Bronchial epithelial cell (primary cell): Measurements from ENCODE around the gene SLC27A1. TPM values are rescaled to one million over a fixed set of nuclear protein-coding genes. Genes with fewer than 3 reads are reported as not detected.
A peak's percentile ranks its signal among the peaks of the same experiment; 100 is the strongest.
"Not testable (repeated sequence)": the region's sequence is repeated elsewhere in the genome, so short reads cannot be mapped to it uniquely, and the experiment has no call there.

Experiments used
- DNase-seq: peaks from one replicate; pipeline ENCODE4 v3.0.0-alpha.2; 2010; ENCODE audit warnings: low read depth
- FAIRE-seq: peaks from 2 replicates; lab custom pipeline; 2011; peaks lifted over from hg19 to GRCh38; lab: Jason Lieb, UNC
- H3K27me3 ChIP-seq: 2 replicates; pipeline ENCODE4 v1.5.1; 2011; ENCODE audit warnings: low read length; ENCODE audit not compliant: control insufficient read depth, insufficient read depth
- H3K36me3 ChIP-seq: 2 replicates; pipeline ENCODE4 v1.5.1; 2011; ENCODE audit warnings: low read length; ENCODE audit not compliant: control insufficient read depth, insufficient read depth
- H3K4me3 ChIP-seq: 2 replicates; pipeline ENCODE4 v1.5.1; 2011; ENCODE audit warnings: mild to moderate bottlenecking, low read depth, low read length, control low read depth
- total RNA-seq: library from RNA; depleted of rRNA; stranded (reverse); fragments of >200 nt; gene quantifications from 2 replicates; pipeline ENCODE4 v1.2.1, GENCODE V29; 2014
- TF ChIP-seq, protein P1 (sequence below): IDR thresholded peaks from 2 replicates; pipeline ENCODE4 v1.5.1; 2011; ENCODE audit warnings: mild to moderate bottlenecking, moderate library complexity, low read length, control low read depth, inconsistent platforms; ENCODE audit not compliant: insufficient read depth, severe bottlenecking

The SLC27A1 gene
- total RNA-seq, 1 donor from 2014 or later = 7.9 TPM

DNA sequence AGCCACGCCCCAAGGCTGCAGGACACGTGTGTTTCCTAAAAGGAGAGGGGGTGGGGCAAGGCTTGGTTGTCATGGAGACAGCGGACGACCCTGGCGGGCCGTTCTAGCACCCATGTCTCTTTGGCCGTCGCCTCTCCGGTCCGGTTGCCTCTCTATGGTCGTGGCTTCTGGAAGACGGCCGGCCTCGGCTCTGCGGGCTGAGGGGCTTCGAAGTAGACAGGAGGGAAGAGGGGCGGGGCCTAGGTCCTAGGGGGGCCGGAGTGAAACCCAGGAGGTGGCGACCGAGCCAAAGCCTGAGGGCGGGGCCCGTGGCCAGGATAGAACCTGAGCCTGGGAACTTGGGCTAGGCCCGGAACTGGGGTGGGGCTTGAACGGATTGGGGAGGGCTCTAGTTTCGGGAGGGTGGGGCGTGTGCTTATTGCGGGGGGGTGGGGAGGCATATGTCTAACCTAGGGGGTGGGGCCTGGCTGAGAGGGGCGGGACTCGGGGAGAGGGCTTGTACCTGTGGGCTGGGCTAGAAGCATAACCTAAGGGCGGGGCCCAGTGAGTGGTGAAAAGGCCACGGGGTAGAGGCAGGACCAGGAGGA lies 750 bp upstream of the SLC27A1 start:
- TF ChIP-seq, protein P1, sequence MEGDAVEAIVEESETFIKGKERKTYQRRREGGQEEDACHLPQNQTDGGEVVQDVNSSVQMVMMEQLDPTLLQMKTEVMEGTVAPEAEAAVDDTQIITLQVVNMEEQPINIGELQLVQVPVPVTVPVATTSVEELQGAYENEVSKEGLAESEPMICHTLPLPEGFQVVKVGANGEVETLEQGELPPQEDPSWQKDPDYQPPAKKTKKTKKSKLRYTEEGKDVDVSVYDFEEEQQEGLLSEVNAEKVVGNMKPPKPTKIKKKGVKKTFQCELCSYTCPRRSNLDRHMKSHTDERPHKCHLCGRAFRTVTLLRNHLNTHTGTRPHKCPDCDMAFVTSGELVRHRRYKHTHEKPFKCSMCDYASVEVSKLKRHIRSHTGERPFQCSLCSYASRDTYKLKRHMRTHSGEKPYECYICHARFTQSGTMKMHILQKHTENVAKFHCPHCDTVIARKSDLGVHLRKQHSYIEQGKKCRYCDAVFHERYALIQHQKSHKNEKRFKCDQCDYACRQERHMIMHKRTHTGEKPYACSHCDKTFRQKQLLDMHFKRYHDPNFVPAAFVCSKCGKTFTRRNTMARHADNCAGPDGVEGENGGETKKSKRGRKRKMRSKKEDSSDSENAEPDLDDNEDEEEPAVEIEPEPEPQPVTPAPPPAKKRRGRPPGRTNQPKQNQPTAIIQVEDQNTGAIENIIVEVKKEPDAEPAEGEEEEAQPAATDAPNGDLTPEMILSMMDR = no peak
- H3K36me3 ChIP-seq = no peaks in the 10 kb centered on the region
- FAIRE-seq = no peak
- no peaks in the 10 kb centered on the region for H3K27me3 ChIP-seq
- DNase-seq = peak; percentile 87
- H3K4me3 ChIP-seq = peak overlapping the region; percentile 84

DNA sequence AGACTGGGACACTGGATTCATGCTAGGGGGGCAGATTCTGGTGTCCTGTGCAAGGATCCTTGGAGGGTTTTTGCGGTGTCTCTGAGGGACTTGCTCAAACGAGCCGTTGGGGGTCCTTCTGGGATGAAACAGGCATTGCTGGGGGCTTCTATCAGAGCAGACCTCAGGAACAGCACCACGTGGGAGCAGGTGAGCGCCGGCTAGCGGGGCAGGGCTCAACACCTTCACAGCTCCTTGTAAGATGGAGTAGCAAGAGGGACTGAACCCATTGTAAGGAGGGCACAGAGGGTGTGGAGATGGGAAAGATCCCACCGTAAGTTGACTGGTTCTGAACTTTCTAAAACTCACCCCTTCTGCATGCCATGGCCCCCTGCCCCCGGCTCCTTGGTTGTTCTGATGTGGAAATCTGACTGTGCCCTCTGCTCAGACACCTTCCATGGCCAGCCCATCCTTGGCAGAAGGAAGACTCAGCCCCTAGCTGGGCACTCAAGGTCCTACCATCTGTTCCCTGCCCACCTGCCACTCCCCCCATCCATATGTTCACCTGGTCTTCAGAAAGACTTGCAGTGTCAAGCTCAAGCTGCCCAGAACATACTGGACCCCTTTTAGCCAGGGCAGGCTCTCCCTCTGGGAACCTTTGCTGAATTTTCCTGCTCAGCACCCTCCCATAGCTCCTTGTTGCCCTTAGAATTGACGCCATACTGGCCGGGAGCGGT lies 1.2 kb downstream of the SLC27A1 start:
- FAIRE-seq = peak; percentile 50

DNA sequence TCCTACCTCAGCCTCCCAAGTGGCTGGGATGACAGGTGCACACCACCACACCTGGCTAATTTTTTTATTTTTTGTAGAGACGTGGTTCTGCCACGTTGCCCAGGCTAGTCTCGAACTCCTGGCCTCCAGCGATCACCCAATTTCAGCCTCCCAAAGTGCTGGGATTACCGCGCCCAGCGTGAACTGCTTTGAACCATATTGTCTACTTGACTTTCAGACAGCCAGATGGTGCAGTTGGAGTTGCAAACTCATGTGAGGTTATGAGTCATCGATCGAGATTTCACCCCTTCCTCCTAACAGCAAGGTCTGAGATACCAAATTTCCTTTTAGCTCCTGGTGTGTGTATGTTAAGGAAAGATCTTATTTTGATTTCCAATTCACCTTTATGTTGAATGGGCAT lies 2.7 kb downstream of the SLC27A1 start:
- Histone ChIP-seq H3K27me3 (no peaks in the 10 kb centered on the region), H3K36me3 (no peaks in the 10 kb centered on the region), H3K4me3 (no peak overlapping the region)
- DNase-seq (peak; percentile 67), FAIRE-seq (peak; percentile 70)
- TF ChIP-seq, protein P1 = no peak

More for the DNA sequence above, 1.2 kb downstream of the SLC27A1 start:
- no peak for DNase-seq
- TF ChIP-seq, protein P1 = no peak
- Histone ChIP-seq H3K4me3 (peak overlapping the region; percentile 84), H3K36me3 (no peaks in the 10 kb centered on the region), H3K27me3 (no peaks in the 10 kb centered on the region)

DNA sequence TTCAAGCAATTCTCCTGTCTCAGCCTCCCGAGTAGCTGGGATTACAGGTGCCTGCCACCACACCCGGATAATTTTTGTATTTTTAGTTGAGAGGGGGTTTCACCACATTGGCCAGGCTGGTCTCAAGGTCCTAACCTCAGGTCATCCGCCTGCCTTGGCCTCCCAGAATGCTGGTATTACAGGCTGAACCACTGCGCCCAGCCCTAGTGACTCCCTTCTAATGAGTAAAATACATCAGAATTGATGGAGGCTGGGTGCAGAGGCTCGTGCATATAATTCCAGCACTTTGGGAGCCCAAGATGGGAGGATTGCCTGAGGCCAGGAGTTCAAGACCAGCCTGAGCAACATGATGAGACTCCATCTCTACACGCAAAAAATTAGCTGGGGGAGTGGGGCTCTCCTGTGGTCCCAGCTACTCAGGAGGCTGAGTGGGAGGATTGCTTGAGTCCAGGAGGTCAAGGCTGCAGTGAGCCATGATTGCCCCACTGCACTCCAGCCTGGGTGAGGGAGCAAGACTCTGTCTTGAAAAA lies 4.8 kb downstream of the SLC27A1 start:
- not testable (repeated sequence) for H3K36me3 ChIP-seq, H3K27me3 ChIP-seq, H3K4me3 ChIP-seq, DNase-seq
- peak; percentile 52 for FAIRE-seq

DNA sequence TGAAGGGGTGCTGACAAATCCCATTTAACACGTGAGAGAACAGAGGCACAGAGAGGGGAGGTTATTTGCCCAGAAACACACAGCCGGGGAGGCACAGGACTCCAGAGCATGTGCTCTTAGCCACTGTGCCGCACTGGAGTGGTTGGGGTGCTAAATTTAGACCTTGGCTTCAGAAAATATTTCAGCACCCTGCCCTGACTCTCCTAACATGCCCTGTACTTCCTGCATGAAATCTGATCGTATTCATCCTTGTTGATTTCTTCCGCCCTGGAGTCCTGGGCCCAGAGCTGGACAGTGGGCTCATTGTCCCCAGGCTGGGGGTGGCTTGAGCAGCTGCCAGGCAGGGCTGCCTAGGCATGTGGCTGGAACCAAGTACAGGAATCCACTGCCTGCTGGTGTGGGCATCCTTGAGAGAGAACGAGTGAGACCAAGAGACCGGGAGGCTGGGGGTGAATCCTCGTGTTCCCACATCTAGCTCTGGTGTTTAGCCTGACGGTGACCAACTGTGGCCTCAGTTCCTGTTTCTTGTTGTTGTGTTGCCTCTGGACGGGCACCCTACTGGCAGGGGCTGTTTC lies 5.3 kb downstream of the SLC27A1 start:
- Histone ChIP-seq H3K4me3 (no peak overlapping the region), H3K27me3 (no peaks in the 10 kb centered on the region), H3K36me3 (no peaks in the 10 kb centered on the region)
- DNase-seq = peak; percentile 40
- TF ChIP-seq, protein P1 = no peak
- FAIRE-seq = no peak

DNA sequence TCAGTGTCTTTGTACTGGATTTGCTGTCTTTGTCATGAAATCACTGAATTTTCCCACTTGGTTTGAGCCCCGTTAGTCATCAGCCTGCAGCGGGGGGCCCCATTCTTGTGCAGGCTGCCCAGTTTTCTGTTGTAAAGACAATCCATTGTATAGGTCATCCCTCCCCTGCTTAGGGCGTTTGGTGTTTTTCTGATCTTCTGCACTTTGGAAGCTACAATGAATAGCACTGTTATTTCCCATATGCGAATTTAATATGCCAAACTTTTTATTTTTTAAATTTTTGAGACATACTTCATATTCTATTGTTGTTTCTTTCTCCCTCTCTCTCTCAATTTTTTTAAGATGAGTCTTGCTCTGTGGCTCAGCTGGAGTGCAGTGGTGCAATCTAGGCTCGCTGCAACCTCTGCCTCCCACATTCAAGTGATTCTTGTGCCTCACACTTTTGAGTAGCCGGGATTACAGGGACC lies 9.0 kb downstream of the SLC27A1 start:
- Histone ChIP-seq H3K36me3 (no peaks in the 10 kb centered on the region), H3K4me3 (no peak overlapping the region), H3K27me3 (no peaks in the 10 kb centered on the region)
- FAIRE-seq (no peak), DNase-seq (no peak)
- TF ChIP-seq, protein P1 = no peak
